NCI-H748 (cell line): ENCODE results near the gene HGS.

Experiments
- DNase-seq: peaks from one replicate; lab custom pipeline; 2025; ENCODE audit not compliant: unreplicated experiment; lab: John Stamatoyannopoulos, UW

Gene HGS

DNA sequence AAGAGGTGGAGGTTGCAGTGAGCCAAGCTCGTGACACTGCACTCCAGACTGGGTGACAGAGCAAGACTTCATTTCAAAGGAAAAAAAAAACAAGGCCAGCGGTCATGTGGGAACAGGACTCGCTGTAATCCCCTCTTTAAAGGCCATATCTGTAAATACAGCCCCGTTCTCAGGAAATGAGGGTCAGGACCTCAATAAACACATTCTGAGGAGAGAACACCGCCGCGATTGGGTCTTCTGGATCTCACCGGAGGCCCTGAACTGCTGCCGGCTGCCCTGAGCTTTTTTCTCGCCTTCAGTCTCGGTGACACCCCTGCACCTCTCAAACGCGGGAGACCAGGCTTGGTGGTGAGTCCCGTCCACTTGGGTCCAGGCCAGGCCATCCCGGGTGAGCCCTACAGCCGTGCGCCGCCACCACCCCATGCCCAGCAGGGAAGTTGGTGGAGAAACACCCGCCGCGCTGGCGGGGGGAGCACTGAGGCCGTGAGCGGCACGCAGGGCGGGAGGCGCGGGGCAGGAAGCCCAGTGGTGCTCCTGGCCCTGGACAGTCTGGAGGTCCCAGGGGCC, 56.7 kb downstream of the HGS start:
- DNase-seq: no peak

DNA sequence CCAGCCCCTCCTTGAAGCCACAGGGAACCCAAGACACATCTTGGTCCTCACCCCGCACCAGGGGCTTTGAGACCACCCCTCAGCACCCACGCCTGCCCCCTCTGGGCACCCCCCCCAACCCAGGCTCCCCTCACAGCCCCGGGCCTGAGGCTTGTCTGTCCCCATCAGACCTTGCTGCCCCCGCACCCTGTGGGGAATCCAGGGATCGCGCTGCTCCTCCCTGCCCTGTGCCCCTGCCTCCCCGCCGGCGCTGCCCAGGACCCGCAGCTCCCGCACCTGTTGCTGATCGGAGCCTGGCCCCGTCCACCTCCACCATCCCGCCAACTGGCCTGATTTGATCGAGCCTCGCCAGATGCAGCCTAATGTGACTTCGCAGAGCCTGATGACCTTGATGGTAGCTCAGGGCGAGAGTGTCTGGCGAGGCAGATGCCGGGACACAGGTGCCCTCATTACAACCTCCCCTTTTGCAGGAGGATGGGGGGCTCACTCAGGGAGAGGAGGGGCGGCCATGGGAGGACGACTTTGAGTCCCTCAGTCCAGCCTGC, 57.3 kb downstream of the HGS start:
- no peak for DNase-seq

DNA sequence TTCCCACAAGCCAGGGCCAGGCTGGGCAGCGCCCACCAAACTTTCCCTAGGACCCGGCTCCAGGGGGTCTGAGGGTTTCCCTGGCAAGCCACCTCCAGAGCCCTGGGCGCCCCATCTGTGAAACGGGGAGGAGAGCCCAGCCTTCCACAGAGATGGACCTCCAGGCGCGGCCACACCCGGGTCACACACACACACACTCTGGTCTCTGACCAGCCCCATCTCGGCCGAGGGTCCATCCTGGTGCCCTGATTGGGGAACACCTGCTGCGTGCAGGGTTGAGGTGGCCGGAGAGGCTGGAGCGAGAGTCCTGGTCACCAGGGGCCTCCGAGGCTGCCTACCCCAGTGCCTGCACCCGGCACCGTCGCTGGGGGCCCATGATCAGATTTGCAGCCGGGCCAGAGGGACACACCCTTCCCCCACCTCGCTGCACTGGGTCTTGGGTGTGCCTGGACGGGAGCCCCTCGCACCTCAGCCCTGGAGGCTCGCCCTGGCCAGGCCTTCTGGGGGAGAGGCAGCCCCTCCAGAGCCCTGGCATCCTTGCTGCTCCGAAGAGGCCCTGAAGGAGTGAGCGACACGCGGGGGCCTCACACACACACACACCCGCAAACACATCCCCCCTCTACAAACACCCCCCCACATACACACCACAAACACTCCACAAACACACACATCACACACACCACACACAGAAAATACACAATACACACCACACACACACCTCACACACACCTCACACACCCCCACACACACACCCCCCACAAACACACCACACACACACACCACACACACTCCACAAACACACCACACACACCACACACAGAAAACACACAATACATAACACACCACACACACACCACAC, 58.0 kb downstream of the HGS start:
- no peak for DNase-seq
